GM21576 (cell line): ENCODE results near the gene RGL2.

Experiments
- ATAC-seq: cut with Tn5 transposase; IDR thresholded peaks from one replicate; pipeline ENCODE4 v1.9.1; 2021; ENCODE audit warnings: mild to moderate bottlenecking, moderate library complexity; ENCODE audit not compliant: unreplicated experiment

The RGL2 gene

GRCh38 chr6:33241968-33242367, 56.8 kb downstream of the RGL2 start:
- no peak for ATAC-seq
